Skeletal muscle satellite cell (primary cell): ENCODE results near the gene CAST.
"Not testable (repeated sequence)": the region's sequence is repeated elsewhere in the genome, so short reads cannot be mapped to it uniquely, and the experiment has no call there.

Experiments
- H3K27me3 ChIP-seq: 2 replicates; pipeline ENCODE4 v1.7.0; 2013; ENCODE audit warnings: low read length; ENCODE audit not compliant: control insufficient read depth, insufficient read depth
- H3K36me3 ChIP-seq: 2 replicates; pipeline ENCODE4 v1.7.0; 2013; ENCODE audit warnings: mild to moderate bottlenecking, control low read depth, low read length; ENCODE audit not compliant: insufficient read depth
- H3K4me1 ChIP-seq: 2 replicates; pipeline ENCODE4 v1.7.0; 2013; ENCODE audit warnings: low read length; ENCODE audit not compliant: control insufficient read depth, insufficient read depth
- H3K4me2 ChIP-seq: 2 replicates; pipeline ENCODE4 v1.7.0; 2013; ENCODE audit warnings: mild to moderate bottlenecking, low read length
- H3K4me3 ChIP-seq: 2 replicates; pipeline ENCODE4 v1.7.0; 2013; ENCODE audit warnings: low read length
- H3K9ac ChIP-seq: 2 replicates; pipeline ENCODE4 v1.7.0; 2013; ENCODE audit warnings: mild to moderate bottlenecking, low read depth, low read length, moderate library complexity
- H3K9me3 ChIP-seq: replicated peaks from 2 replicates; pipeline ENCODE4 v1.7.0; 2013; ENCODE audit warnings: mild to moderate bottlenecking, control low read depth, low read length

Gene CAST

DNA sequence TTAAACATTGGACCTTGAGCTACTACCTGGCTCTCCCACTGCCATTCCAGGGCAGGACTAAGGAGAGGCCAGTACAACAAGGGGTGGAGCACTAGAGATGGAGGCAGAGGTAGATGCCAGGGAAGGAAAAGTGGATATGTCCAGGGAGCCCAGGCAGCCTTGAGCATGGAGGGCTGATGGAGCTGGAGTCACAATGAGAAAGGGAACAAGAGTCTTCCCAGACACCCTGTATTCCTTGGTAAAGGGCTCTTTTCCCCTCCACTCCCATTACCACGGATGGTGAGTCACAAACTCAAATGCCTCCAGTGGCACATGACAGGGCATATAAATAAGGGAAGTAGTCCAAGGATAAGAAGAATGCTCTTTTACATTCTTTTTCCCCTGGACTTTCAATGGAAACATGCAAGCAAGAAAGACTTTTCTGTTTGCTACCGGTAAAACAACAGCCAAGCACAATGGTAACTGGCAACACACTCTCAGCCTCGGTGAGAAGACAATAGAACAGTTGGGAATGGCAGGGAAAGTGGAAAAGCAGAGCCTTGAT lies 128.9 kb downstream of the CAST start:
- no peaks in the 10 kb centered on the region for H3K27me3 ChIP-seq
- H3K9ac ChIP-seq: no peak overlapping the region
- H3K4me3 ChIP-seq: no peak overlapping the region
- H3K9me3 ChIP-seq: no peaks in the 10 kb centered on the region
- H3K4me1 ChIP-seq: peaks cover 8% of the 10 kb centered on the region
- H3K36me3 ChIP-seq: peaks cover under 1% of the 10 kb centered on the region
- H3K4me2 ChIP-seq: no peak overlapping the region

- Histone ChIP-seq H3K27me3 (no peaks in the 10 kb centered on the region), H3K4me2 (no peak overlapping the region), H3K9me3 (no peaks in the 10 kb centered on the region), H3K4me3 (no peak overlapping the region), H3K9ac (no peak overlapping the region), H3K36me3 (peaks cover 7% of the 10 kb centered on the region), H3K4me1 (peaks cover 8% of the 10 kb centered on the region)
These were observed 132.6 kb downstream of the CAST start for GRCh38 chr5:96794757-96795156.

DNA sequence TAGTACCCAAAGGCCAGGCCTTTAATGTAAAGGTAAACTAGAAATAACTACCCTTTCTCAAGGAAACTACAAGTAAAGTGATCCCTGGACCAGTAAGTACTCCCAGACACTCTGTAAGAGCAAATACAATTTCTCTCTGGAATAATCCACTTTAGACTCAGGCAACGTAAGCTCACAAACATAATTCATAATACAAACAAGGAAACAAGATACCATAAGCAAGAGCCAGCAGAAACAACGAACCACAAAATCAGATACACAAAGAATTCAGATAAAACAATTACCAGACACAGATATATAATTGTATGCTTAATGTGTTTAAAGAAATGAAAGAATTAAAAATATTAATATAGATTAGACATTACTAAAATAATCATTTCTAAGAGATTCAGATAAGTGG lies 133.4 kb downstream of the CAST start:
- Histone ChIP-seq H3K4me1 (peaks cover 8% of the 10 kb centered on the region), H3K4me2 (no peak overlapping the region), H3K4me3 (no peak overlapping the region), H3K9me3 (no peaks in the 10 kb centered on the region), H3K27me3 (no peaks in the 10 kb centered on the region), H3K36me3 (peaks cover 7% of the 10 kb centered on the region), H3K9ac (no peak overlapping the region)

DNA sequence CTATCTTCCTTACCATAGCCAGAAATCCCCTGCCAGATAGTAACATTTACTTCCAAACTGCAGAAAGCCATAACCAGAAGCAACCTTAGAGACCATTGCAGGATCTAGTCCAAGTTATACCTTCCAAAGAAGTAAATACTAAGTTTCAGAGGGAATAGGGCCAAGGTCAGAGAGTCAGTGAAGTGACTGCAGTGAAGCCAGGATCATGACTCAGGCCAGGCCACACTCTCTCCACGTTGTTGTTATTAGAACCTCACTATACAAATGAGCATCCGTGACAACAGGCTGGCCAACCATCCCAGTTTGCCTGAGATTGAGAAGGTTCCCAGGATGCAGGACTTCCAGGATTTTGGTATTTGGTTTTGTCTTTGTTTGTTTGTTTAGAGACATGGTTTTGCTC lies 134.3 kb downstream of the CAST start:
- H3K36me3 ChIP-seq: peaks cover 7% of the 10 kb centered on the region
- H3K9ac ChIP-seq: no peak overlapping the region
- H3K4me1 ChIP-seq: peaks cover under 1% of the 10 kb centered on the region

GRCh38 chr5:96801718-96802117 lies 139.5 kb downstream of the CAST start:
- not testable (repeated sequence) for H3K9me3 ChIP-seq, H3K4me3 ChIP-seq, H3K9ac ChIP-seq, H3K4me1 ChIP-seq, H3K27me3 ChIP-seq, H3K36me3 ChIP-seq, H3K4me2 ChIP-seq

More for the DNA sequence above, 134.3 kb downstream of the CAST start:
- Histone ChIP-seq H3K27me3 (no peaks in the 10 kb centered on the region), H3K9me3 (no peaks in the 10 kb centered on the region), H3K4me3 (no peak overlapping the region), H3K4me2 (no peak overlapping the region)

GRCh38 chr5:96807075-96807654 lies 145.0 kb downstream of the CAST start:
- Histone ChIP-seq H3K4me1 (peaks cover 10% of the 10 kb centered on the region), H3K27me3 (no peaks in the 10 kb centered on the region), H3K4me2 (peak overlapping the region; percentile 93), H3K9me3 (no peaks in the 10 kb centered on the region), H3K4me3 (peak overlapping the region; percentile 96), H3K36me3 (no peaks in the 10 kb centered on the region), H3K9ac (peak overlapping the region; percentile 93)

- Histone ChIP-seq H3K9ac (peak overlapping the region; percentile 93), H3K36me3 (no peaks in the 10 kb centered on the region), H3K4me1 (peaks cover 10% of the 10 kb centered on the region), H3K4me3 (peak overlapping the region; percentile 96), H3K27me3 (no peaks in the 10 kb centered on the region), H3K9me3 (no peaks in the 10 kb centered on the region), H3K4me2 (peak overlapping the region; percentile 93)
These were observed 146.3 kb downstream of the CAST start for GRCh38 chr5:96808541-96808828.

- peaks cover 10% of the 10 kb centered on the region for H3K4me1 ChIP-seq
- peak overlapping the region; percentile 93 for H3K4me2 ChIP-seq
- peak overlapping the region; percentile 93 for H3K9ac ChIP-seq
- H3K9me3 ChIP-seq: no peaks in the 10 kb centered on the region
- H3K36me3 ChIP-seq: no peaks in the 10 kb centered on the region
- H3K4me3 ChIP-seq: peak overlapping the region; percentile 96
- no peaks in the 10 kb centered on the region for H3K27me3 ChIP-seq
These were observed 146.8 kb downstream of the CAST start for GRCh38 chr5:96808868-96809558.

DNA sequence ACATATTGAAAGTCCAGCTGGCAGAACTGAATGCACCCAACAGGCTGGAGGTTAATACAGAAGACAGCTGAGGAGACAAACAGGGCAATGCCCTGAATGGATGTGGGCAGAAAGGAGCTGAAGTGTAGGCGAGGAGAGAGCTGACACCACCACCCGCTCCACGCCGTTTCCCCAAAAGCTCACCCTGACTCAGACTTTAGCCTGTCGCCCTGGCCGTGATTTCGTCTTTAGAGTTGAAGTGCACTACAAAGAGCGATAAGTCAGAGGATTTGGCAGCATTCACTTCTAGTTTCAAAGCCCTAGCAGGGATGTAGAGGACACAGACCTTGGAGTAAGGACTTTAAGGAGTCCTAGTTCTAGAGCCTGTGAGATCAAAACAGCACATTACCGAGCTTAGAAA lies 147.7 kb downstream of the CAST start:
- H3K4me2 ChIP-seq: no peak overlapping the region
- H3K4me1 ChIP-seq: peaks cover 10% of the 10 kb centered on the region
- H3K9ac ChIP-seq: no peak overlapping the region
- H3K4me3 ChIP-seq: no peak overlapping the region
- no peaks in the 10 kb centered on the region for H3K36me3 ChIP-seq
- H3K9me3 ChIP-seq: no peaks in the 10 kb centered on the region
- no peaks in the 10 kb centered on the region for H3K27me3 ChIP-seq

GRCh38 chr5:96812851-96813250 lies 150.7 kb downstream of the CAST start:
- Histone ChIP-seq H3K36me3 (no peaks in the 10 kb centered on the region), H3K4me3 (no peak overlapping the region), H3K4me1 (peaks cover 6% of the 10 kb centered on the region), H3K27me3 (no peaks in the 10 kb centered on the region), H3K9me3 (no peaks in the 10 kb centered on the region), H3K9ac (no peak overlapping the region), H3K4me2 (no peak overlapping the region)

DNA sequence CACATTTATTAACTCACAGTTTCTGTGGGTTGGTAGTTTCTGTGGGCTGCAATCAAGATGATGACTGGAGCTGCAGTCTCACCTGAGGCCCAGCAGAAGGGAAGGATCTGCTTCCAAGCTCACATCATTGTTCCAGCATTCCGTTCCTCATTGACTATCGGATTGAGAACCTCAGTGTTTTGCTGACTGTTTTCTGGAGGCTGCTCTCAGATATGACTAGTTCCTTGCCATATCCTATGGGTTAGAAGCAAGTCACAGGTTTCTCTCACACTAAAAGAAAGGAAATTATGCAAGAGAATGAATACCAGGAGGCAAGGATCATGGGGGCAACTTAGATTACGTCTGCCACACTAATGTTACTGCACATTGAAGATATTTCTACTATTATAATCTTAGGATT lies 151.9 kb downstream of the CAST start:
- H3K9ac ChIP-seq: no peak overlapping the region

GRCh38 chr5:96816411-96816939 lies 154.3 kb downstream of the CAST start:
- no peak overlapping the region for H3K4me2 ChIP-seq
- H3K4me1 ChIP-seq: peaks cover 7% of the 10 kb centered on the region
- no peaks in the 10 kb centered on the region for H3K36me3 ChIP-seq
- H3K9ac ChIP-seq: no peak overlapping the region
- no peak overlapping the region for H3K4me3 ChIP-seq
- no peaks in the 10 kb centered on the region for H3K9me3 ChIP-seq
- H3K27me3 ChIP-seq: no peaks in the 10 kb centered on the region

More for the DNA sequence above, 151.9 kb downstream of the CAST start:
- no peak overlapping the region for H3K4me3 ChIP-seq
- H3K4me2 ChIP-seq: no peak overlapping the region
- H3K27me3 ChIP-seq: no peaks in the 10 kb centered on the region
- no peaks in the 10 kb centered on the region for H3K4me1 ChIP-seq
- H3K9me3 ChIP-seq: no peaks in the 10 kb centered on the region
- H3K36me3 ChIP-seq: no peaks in the 10 kb centered on the region
